Measurements from ENCODE around the gene OXSR1.
"Not testable (repeated sequence)": the region's sequence is repeated elsewhere in the genome, so short reads cannot be mapped to it uniquely, and the experiment has no call there.

The OXSR1 gene

DNA sequence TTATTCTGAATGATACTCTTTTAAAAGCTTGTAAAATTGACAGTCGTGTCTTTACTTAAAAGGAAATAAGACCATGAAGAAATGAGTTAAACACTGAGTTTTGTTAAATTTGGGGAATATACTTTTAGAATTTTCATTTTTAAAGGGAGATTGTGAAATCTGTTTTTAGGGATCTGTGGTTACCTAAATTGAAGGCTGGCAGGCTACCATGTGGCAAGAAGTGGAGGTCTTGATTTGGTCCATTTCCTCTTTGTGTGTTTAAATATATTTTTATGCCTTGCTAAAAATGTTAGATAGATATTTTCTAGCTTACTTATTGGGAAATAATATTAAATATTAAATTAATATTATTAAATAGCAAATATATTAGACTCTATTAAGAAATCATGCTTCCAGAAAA is 63.7 kb downstream of the OXSR1 start:
- no peak for TF ChIP-seq POLR2A (IDR thresholded peaks at IDR 0.05; ENCODE audit: low read depth, low read length)
- DNase-seq (ENCODE audit: insufficient read length, low spot score): no peak
- FAIRE-seq: no peak

DNA sequence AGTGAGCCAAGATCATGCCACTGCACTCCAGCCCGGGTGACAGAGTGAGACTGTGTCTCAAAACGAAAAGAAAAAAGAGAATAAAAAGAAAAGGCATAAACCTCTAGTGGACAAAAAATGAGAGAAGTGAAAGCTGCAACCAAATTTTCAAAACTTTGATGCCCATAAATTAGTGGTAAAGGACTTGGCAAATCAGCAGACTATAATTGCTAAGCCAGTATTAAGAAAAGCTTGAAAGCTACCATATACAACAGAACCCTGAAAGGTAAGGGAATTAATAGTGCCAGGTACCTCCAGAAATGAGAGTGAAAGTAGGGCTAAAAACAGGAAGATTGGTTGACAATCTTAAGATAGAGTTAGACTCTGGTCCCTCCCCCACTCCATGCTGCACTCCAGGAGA is 67.4 kb downstream of the OXSR1 start:
- TF ChIP-seq POLR2A (IDR thresholded peaks at IDR 0.05; ENCODE audit: low read depth, low read length): no peak
- DNase-seq (ENCODE audit: insufficient read length, low spot score): no peak
- no peak for FAIRE-seq

DNA sequence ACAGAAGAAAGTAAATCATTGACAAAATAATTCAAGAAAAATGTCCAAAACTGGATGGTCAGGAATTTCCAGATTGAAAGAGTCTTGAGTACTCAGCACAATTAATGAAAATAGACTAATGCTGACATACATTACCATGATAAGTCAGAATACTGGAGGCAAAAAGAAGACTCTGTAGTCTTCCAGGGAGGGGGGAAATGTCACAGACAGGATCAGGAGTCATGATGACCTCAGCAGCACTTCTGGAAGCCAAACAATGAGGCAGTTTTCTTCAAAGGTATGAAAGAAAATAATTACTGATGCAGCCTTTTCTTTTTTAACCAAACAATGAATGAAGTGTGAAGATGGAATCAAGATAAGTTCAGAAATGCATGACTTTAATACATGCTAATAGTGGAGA is 70.1 kb downstream of the OXSR1 start:
- FAIRE-seq: no peak
- DNase-seq (ENCODE audit: insufficient read length, low spot score): no peak
- TF ChIP-seq POLR2A (IDR thresholded peaks at IDR 0.05; ENCODE audit: low read depth, low read length): no peak

DNA sequence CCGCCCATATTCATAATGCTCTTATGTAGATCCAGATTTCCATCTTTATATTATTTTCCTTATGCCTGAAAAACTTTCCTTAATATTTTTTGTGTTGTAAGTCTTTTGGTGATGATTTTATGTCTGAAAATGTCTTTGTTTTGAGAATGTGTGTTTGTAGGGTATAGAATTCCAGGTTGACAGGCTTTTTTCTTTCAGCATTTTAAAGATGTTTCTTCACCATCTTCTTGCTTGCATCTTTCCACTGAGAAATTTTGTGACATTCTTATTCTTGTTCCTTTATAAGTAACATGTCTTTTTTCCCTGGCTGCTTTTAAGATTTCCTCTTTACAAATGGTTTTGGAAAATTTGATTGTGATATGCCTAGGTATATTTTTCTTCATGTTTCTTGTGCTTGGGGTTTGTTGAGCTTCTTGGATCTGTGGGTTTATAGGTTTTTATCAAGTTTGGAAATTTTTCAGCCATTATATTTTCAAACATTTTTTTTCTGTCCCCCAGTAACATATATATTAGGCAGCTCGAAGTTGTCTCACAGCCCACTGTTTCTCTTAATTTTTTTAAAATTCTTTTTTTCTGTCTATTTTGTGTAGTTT is 73.2 kb downstream of the OXSR1 start:
- no peak for DNase-seq (ENCODE audit: insufficient read length, low spot score)
- no peak for FAIRE-seq
- TF ChIP-seq POLR2A (IDR thresholded peaks at IDR 0.05; ENCODE audit: low read depth, low read length): no peak

DNA sequence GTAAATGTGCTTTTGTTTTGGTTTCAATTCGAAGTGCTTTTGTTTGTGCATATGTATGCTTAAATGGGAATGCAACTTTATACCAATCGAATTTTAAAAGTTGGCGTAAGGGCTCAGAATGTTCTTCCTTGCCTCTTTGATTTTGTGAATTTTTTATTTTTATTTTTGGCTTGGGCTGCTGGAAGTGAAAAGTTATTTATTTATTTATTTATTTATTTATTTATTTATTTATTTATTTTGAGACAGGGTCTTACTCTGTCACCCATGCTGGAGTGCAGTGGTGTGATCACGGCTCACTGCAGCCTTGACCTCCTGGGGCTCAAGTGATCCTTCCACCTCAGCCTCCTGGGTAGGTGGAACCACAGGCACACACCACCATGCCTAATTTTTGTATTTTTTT is 77.5 kb downstream of the OXSR1 start:
- FAIRE-seq; DNase-seq (ENCODE audit: insufficient read length, low spot score): not testable (repeated sequence)

DNA sequence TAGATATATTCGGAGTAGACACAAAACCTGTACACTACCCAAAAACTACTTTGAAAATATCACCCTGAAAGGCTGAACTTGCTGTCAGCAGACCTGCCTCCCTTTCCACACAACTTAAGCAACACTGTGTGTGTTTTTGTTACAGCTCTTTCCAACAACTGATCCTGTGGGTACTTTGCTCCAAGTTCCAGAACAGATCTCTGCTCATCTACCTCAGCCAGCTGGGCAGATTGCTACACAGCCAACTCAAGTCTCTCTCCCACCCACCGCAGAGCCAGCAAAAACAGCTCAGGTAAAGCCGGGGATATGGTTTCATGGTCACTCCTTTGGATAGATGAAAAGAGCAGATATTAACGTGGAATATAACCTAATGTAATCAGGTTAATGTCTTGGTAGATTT is 80.6 kb downstream of the OXSR1 start:
- FAIRE-seq (no peak), DNase-seq (ENCODE audit: insufficient read length, low spot score) (no peak)
- no peak for TF ChIP-seq POLR2A (IDR thresholded peaks at IDR 0.05; ENCODE audit: low read depth, low read length)

DNA sequence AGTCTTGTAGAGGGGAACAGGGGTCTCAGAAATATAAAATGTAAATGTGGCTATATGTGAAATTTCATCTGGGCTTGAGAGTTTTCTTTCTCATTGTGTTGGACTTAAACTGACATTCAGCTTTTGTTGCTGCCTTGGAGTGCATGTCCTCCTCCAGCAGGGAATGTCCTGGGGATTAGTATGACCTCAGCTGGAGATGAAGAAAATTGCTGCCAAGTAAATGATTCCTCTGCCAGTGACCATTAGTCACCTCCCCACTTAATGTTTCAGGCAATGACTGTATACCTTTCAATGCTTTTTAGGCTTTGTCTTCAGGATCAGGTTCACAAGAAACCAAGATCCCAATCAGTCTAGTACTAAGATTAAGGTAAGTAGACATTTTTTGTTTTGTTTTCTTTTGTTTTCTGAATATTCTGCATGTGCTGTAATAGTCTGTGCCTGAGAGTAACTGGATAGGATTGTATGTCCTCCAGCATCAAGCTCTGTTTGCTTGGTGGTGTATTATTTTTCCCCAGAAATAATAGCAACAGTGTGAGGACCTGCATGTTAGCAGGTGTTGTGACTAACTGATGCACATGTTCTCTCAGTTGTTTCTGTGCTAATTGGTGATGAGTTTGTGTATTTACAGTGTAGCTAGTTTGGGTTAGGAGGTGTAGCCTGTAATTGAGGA is 82.2 kb downstream of the OXSR1 start:
- peak; percentile 58 for DNase-seq (ENCODE audit: insufficient read length, low spot score)
- no peak for TF ChIP-seq POLR2A (IDR thresholded peaks at IDR 0.05; ENCODE audit: low read depth, low read length)
- peak; percentile 99 for FAIRE-seq

DNA sequence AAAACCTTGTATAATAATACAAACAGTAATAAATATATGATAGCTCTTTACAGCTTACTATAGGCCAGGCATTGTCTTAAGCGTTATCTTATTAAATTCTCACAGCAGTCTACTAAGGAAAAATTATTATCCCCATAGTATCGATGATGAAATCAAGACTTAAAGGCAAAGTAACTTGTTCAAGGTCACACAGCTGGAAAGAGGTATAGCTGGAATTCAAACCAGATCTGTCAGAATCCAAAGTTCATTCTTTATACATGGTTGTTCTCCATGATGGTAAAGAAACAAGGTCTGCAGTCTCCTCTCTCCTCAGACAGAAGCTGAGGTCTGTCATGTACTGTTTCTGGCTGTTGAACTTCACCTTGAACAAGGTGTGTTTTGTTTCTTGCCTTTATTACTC is 84.9 kb downstream of the OXSR1 start:
- TF ChIP-seq POLR2A (IDR thresholded peaks at IDR 0.05; ENCODE audit: low read depth, low read length): no peak
- no peak for FAIRE-seq
- DNase-seq (ENCODE audit: insufficient read length, low spot score): no peak

DNA sequence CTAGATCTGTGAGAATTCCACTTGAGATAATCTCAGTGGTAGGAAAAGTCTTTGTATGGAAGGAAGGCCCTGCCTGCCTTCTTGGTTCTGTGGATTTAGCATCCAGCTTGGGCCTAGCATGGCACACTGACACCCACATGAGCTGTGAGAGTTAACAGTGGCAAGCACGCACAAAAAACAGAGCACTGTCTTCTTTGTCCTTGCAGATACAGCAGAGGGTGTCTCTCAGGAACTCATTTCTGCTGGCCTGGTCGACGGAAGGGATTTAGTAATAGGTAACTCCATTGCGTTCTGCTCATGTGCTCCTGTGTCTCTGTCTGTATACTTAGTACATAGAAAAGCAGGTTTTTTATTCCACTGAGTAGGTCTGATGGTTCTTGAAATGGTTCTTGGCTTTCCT is 85.9 kb downstream of the OXSR1 start:
- no peak for FAIRE-seq
- TF ChIP-seq POLR2A (IDR thresholded peaks at IDR 0.05; ENCODE audit: low read depth, low read length): no peak
- DNase-seq (ENCODE audit: insufficient read length, low spot score): no peak

DNA sequence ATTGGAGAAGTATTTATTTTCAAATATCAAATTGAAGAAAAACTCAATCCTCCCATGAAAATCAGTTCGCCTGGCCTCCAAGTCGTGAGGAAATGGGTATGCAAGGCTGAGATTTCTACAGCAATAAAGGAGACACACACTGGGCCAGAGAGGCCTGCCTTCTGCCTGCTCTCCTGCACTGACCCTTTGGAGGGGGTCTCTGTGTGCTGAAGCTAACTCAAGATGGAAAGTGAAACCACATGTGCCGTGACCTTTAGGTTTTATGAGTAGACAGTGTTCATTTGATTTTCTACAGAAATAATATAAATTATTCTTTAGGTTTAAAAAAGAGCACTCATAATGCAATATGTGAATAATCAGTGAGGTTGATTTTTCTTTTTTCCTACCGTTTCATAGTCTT is 88.4 kb downstream of the OXSR1 start:
- no peak for FAIRE-seq
- TF ChIP-seq POLR2A (IDR thresholded peaks at IDR 0.05; ENCODE audit: low read depth, low read length): no peak

DNA sequence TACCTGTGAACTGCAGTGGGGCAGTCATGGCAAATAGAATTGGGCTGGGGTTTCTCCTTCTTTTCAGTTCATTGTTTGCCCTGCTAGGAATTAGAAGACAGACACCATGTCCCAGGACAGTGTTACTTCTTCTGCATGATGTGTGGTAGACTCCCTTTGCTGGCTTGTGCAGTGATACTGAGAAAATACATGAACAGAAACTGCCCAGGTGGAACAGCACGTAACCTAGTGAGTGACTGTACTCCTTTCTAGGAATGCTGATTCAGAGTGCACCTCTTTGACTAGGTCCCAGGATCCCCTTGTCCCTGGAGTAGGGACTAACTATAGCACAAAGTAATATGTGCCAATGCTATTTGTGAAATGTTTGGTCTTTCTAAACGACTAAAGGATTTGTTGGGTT is 89.5 kb downstream of the OXSR1 start:
- no peak for DNase-seq (ENCODE audit: insufficient read length, low spot score)
- no peak for FAIRE-seq
- no peak for TF ChIP-seq POLR2A (IDR thresholded peaks at IDR 0.05; ENCODE audit: low read depth, low read length)

More for the DNA sequence above, 88.4 kb downstream of the OXSR1 start:
- no peak for DNase-seq (ENCODE audit: insufficient read length, low spot score)

DNA sequence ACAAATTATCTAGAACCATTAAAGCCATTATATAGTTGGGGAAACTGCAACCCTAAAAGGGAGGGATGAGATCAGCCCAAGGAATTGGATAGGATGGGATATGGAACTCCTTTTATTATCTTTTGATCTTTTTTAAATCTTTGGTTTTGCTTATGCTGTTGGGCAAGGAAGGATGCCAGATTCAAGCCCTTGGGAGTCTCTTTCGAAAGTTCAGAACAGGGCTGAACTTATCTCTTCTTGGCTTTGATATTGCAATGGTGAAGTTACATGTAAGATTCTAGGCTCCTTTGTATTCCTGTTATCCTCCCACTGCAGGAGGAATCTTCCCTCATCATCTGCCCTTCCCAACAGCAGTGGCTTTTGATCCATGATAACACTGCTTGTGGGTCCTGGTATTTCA is 90.3 kb downstream of the OXSR1 start:
- TF ChIP-seq POLR2A (IDR thresholded peaks at IDR 0.05; ENCODE audit: low read depth, low read length): no peak
- no peak for FAIRE-seq
- no peak for DNase-seq (ENCODE audit: insufficient read length, low spot score)

DNA sequence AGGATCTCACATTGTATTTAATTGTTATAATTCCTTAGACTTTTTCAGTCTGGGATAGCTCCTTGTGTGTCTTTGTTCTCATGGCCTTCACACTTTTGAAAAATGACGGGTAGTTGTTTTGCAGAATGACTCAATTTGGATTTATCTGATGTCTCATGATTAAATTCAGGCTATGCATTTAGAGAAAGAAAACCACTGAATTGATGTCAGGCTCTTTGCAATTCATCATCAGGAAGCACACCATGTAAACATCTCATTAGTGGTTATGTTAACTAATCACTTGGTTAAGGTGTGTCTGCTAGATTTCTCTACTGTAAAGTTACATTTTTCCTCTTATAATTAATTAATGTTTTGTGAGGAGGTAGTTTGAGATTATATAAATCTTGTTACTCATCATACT is 92.2 kb downstream of the OXSR1 start:
- DNase-seq (ENCODE audit: insufficient read length, low spot score): no peak
- no peak for TF ChIP-seq POLR2A (IDR thresholded peaks at IDR 0.05; ENCODE audit: low read depth, low read length)
- peak; percentile 50 for FAIRE-seq

DNA sequence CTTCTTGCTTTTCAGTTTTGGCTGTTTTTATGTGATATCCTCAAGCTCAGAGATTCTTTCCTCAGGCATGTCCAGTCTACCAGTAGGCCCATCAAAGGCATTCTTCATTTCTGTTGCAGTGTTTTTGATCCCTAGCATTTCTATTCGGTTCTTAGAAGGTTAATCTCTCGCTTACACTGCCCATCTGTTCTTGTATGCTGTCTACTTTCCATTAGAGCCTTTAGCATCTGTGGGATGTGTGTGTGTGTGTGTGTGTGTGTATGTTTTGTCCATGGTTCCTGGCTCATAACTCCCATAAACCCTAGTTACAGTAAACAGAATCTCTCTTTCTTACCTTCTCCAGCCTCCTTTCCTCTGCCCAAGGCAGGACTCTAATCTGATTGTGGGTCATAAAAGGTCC is 95.1 kb downstream of the OXSR1 start:
- TF ChIP-seq POLR2A (IDR thresholded peaks at IDR 0.05; ENCODE audit: low read depth, low read length): no peak
- FAIRE-seq (no peak), DNase-seq (ENCODE audit: insufficient read length, low spot score) (no peak)

DNA sequence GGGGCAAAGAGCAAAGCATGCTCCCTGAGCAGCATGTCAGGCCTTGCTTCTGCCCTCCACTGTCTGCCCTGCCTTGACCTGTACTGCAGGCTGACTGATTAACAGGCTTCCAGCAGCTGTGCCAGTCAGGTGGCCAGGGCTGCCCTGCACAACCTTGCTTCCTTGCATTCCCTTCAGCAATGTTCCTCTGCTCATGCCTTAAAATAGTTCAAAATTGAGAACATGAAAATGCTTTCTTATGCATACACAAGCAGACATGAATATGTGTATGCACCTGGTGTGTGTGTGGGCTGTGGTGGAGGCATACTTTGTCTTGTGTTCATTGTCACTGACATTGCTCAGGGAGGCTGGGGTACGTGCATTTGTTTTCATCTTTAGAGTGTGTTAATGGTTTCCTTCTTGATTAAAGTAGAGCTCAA is 99.0 kb downstream of the OXSR1 start:
- no peak for TF ChIP-seq POLR2A (IDR thresholded peaks at IDR 0.05; ENCODE audit: low read depth, low read length)
- FAIRE-seq (no peak), DNase-seq (ENCODE audit: insufficient read length, low spot score) (no peak)

All from H54 (cell line).